HepG2 (cell line): Measurements from ENCODE around the gene NAP1L1. TPM values are rescaled to one million over a fixed set of nuclear protein-coding genes. Genes with fewer than 3 reads are reported as not detected.

Source experiments
- BRD4 ChIP-seq: sonication (generic); formaldehyde crosslinking; IDR thresholded peaks from 2 replicates; pipeline ENCODE4 v1.4.0; 2020; ENCODE audit warnings: missing genetic modification reagents
- CENPX ChIP-seq: sonication (generic); formaldehyde crosslinking; IDR thresholded peaks from 2 replicates; pipeline ENCODE4 v1.9.0; 2021; ENCODE audit warnings: mild to moderate bottlenecking, missing genetic modification reagents, moderate library complexity
- ETV6 ChIP-seq: sonication (generic); formaldehyde crosslinking; conservative IDR thresholded peaks from 2 replicates; pipeline ENCODE4 v1.4.0; 2020; ENCODE audit warnings: missing genetic modification reagents
- HHEX ChIP-seq: IDR thresholded peaks from 2 replicates; pipeline ENCODE4 v1.6.1; 2016; ENCODE audit warnings: control low read depth
- ONECUT2 ChIP-seq: sonication (generic); formaldehyde crosslinking; IDR thresholded peaks from 2 replicates; pipeline ENCODE4 v1.4.0; 2020; ENCODE audit warnings: missing genetic modification reagents
- PHF21A ChIP-seq: sonication (generic); formaldehyde crosslinking; IDR thresholded peaks from 2 replicates; pipeline ENCODE4 v1.5.0; 2020; ENCODE audit warnings: mild to moderate bottlenecking, missing genetic modification reagents
- PHF8 ChIP-seq: sonication (generic); formaldehyde crosslinking; IDR thresholded peaks from 2 replicates; pipeline ENCODE4 v1.5.0; 2020; ENCODE audit warnings: missing genetic modification reagents
- RELA ChIP-seq: sonication (generic); formaldehyde crosslinking; IDR thresholded peaks from 2 replicates; pipeline ENCODE4 v1.4.0; 2020; ENCODE audit warnings: missing genetic modification reagents
- RFX3 ChIP-seq: IDR thresholded peaks from 2 replicates; pipeline ENCODE4 v1.6.1; 2016; ENCODE audit warnings: missing biosample characterization, missing genetic modification reagents
- SIN3B ChIP-seq: fragments of 150-350 bp; IDR thresholded peaks from 2 replicates; pipeline ENCODE4 v1.6.1; 2014; ENCODE audit warnings: low read length
- SMARCC2 ChIP-seq: fragments of 450-650 bp; IDR thresholded peaks from 2 replicates; pipeline ENCODE4 v1.6.1; 2017; ENCODE audit warnings: antibody characterized with exemption, mild to moderate bottlenecking
- SRF ChIP-seq: IDR thresholded peaks from 2 replicates; pipeline ENCODE4 v1.6.1; 2011; ENCODE audit warnings: mild to moderate bottlenecking, low read depth, low read length, moderate library complexity
- SRSF1 ChIP-seq: fragments of 200-400 bp; formaldehyde crosslinking; optimal IDR thresholded peaks from 2 replicates; pipeline ENCODE3; 2017; ENCODE audit warnings: mild to moderate bottlenecking, low read depth, low read length, moderate library complexity
- ZIK1 ChIP-seq: sonication (generic); formaldehyde crosslinking; IDR thresholded peaks from 2 replicates; pipeline ENCODE4 v1.5.0; 2020; ENCODE audit warnings: mild to moderate bottlenecking, low read depth, missing genetic modification reagents, borderline replicate concordance
- polyA plus RNA-seq, 8 experiments: library from polyadenylated mRNA; depleted of rRNA in 3 of 8; stranded (reverse) in 7 of 8; unstranded in 1 of 8; fragments of >200 nt; fragmentation: Illumina TruSeq in 4 of 8; extraction: Trizol in 4 of 8; gene quantifications; 2 replicates each; pipeline versions ENCODE4 v1.2.1 to v1.2.3, GENCODE V29; 2011 to 2016; ENCODE audit warnings: low read depth in 4 of 8, missing spikeins in 1 of 8, mixed read lengths in 1 of 8; ENCODE audit not compliant: insufficient read depth in 1 of 8
- total RNA-seq, 5 experiments: library from RNA; depleted of rRNA; stranded (reverse); fragments of >200 nt; fragmentation: Illumina TruSeq; extraction: Trizol; gene quantifications; 2 replicates each; pipeline ENCODE4 v1.2.3, GENCODE V29; 2016; ENCODE audit warnings: low read depth in 1 of 5
- TF ChIP-seq, protein P1 (sequence below): sonication (generic); formaldehyde crosslinking; IDR thresholded peaks from 2 replicates; pipeline ENCODE4 v1.4.0; 2020; ENCODE audit warnings: missing genetic modification reagents; ENCODE audit errors: not compliant biosample characterization
- TF ChIP-seq, protein P2 (sequence below): sonication (generic); formaldehyde crosslinking; IDR thresholded peaks from 2 replicates; pipeline ENCODE4 v1.4.0; 2020; ENCODE audit warnings: missing genetic modification reagents
- TF ChIP-seq, protein P3 (sequence below): sonication (generic); formaldehyde crosslinking; IDR thresholded peaks from 2 replicates; pipeline ENCODE4 v1.4.0; 2020; ENCODE audit warnings: mild to moderate bottlenecking, low read depth, missing genetic modification reagents
- TF ChIP-seq, protein P4 (sequence below): sonication (generic); formaldehyde crosslinking; conservative IDR thresholded peaks from 2 replicates; pipeline ENCODE4 v1.4.0; 2020; ENCODE audit warnings: missing genetic modification reagents
- TF ChIP-seq, protein P5 (sequence below): conservative IDR thresholded peaks from 2 replicates; pipeline ENCODE4 v1.6.1; 2018; ENCODE audit warnings: missing genetic modification reagents

NAP1L1 gene
- total and polyA plus RNA-seq, 2 of the 13 experiments (the other 11 are each of a cell fraction or from before 2014, with no cell fraction given), result 207 to 309 TPM

DNA sequence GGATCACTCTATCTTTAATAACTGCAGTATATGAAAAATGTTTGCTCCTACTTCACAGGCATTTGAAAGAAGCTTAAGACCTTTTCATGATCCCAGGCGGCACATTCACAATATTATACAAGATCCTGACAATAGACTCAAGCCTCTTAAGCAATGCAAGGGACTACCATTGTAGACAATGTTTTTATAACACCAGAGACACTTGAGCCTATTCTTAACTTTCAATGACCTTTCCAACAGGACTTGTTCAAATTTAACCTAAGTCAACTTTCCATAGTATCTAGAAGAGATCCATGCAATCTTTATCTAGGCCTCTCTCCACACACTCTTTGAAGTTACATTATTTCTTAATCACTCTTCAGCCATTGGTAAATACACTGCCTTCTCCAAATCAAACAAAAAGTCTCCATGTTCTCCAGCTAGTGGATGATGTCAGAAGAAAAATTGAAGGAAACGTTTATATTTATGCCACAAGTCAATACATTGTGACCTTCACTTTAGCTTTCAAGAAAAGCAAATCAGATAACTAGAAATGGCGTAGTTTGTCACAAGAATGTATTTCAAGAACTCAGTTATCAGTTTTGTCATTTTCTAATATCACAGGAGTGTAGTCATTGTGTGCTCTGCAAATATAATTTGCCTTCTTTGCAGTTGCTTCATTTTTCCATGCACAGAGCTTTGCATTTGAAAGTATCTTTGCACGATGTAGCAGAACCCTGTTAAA, 94.1 kb downstream of the NAP1L1 start (continued):
- TF ChIP-seq, protein P1, sequence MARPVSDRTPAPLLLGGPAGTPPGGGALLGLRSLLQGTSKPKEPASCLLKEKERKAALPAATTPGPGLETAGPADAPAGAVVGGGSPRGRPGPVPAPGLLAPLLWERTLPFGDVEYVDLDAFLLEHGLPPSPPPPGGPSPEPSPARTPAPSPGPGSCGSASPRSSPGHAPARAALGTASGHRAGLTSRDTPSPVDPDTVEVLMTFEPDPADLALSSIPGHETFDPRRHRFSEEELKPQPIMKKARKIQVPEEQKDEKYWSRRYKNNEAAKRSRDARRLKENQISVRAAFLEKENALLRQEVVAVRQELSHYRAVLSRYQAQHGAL (CRISPR knock-in tag), result no peak
- TF ChIP-seq SRSF1 (no peak), PHF8 (CRISPR knock-in tag) (0 out of 2 replicates have a peak, but pooled peaks have one; percentile 21), ONECUT2 (CRISPR knock-in tag) (peak; percentile 92), ETV6 (CRISPR knock-in tag) (no peak), SMARCC2 (no peak), PHF21A (CRISPR knock-in tag) (peak; percentile 80), RELA (CRISPR knock-in tag) (no peak), HHEX (CRISPR knock-in tag) (peak; percentile 91), RFX3 (CRISPR knock-in tag) (0 out of 2 replicates have a peak, but pooled peaks have one; percentile 37), SIN3B (no peak), BRD4 (CRISPR knock-in tag) (no peak), CENPX (CRISPR knock-in tag) (no peak), ZIK1 (CRISPR knock-in tag) (no peak), SRF (no peak)
- TF ChIP-seq, protein P2, sequence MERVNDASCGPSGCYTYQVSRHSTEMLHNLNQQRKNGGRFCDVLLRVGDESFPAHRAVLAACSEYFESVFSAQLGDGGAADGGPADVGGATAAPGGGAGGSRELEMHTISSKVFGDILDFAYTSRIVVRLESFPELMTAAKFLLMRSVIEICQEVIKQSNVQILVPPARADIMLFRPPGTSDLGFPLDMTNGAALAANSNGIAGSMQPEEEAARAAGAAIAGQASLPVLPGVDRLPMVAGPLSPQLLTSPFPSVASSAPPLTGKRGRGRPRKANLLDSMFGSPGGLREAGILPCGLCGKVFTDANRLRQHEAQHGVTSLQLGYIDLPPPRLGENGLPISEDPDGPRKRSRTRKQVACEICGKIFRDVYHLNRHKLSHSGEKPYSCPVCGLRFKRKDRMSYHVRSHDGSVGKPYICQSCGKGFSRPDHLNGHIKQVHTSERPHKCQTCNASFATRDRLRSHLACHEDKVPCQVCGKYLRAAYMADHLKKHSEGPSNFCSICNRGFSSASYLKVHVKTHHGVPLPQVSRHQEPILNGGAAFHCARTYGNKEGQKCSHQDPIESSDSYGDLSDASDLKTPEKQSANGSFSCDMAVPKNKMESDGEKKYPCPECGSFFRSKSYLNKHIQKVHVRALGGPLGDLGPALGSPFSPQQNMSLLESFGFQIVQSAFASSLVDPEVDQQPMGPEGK (CRISPR knock-in tag), result peak; percentile 60; the same call in 1 of the 2 replicates
- TF ChIP-seq, protein P3, sequence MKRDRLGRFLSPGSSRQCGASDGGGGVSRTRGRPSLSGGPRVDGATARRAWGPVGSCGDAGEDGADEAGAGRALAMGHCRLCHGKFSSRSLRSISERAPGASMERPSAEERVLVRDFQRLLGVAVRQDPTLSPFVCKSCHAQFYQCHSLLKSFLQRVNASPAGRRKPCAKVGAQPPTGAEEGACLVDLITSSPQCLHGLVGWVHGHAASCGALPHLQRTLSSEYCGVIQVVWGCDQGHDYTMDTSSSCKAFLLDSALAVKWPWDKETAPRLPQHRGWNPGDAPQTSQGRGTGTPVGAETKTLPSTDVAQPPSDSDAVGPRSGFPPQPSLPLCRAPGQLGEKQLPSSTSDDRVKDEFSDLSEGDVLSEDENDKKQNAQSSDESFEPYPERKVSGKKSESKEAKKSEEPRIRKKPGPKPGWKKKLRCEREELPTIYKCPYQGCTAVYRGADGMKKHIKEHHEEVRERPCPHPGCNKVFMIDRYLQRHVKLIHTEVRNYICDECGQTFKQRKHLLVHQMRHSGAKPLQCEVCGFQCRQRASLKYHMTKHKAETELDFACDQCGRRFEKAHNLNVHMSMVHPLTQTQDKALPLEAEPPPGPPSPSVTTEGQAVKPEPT (CRISPR knock-in tag), result no peak
- TF ChIP-seq, protein P4, sequence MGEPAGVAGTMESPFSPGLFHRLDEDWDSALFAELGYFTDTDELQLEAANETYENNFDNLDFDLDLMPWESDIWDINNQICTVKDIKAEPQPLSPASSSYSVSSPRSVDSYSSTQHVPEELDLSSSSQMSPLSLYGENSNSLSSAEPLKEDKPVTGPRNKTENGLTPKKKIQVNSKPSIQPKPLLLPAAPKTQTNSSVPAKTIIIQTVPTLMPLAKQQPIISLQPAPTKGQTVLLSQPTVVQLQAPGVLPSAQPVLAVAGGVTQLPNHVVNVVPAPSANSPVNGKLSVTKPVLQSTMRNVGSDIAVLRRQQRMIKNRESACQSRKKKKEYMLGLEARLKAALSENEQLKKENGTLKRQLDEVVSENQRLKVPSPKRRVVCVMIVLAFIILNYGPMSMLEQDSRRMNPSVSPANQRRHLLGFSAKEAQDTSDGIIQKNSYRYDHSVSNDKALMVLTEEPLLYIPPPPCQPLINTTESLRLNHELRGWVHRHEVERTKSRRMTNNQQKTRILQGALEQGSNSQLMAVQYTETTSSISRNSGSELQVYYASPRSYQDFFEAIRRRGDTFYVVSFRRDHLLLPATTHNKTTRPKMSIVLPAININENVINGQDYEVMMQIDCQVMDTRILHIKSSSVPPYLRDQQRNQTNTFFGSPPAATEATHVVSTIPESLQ (CRISPR knock-in tag), result no peak
- TF ChIP-seq, protein P5, sequence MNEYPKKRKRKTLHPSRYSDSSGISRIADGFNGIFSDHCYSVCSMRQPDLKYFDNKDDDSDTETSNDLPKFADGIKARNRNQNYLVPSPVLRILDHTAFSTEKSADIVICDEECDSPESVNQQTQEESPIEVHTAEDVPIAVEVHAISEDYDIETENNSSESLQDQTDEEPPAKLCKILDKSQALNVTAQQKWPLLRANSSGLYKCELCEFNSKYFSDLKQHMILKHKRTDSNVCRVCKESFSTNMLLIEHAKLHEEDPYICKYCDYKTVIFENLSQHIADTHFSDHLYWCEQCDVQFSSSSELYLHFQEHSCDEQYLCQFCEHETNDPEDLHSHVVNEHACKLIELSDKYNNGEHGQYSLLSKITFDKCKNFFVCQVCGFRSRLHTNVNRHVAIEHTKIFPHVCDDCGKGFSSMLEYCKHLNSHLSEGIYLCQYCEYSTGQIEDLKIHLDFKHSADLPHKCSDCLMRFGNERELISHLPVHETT (CRISPR knock-in tag), result peak; percentile 67
